ENCODE results near the gene FASTK. TPM values are rescaled to one million over a fixed set of nuclear protein-coding genes. Genes with fewer than 3 reads are reported as not detected.

Gene FASTK
- total and polyA plus RNA-seq, 2 of the 4 experiments (the other 2 are of a cell fraction): 53.8 to 115 TPM

- H3K14ac ChIP-seq (replicated peaks; ENCODE audit: low read depth, low read length): no peak overlapping the region
- no peak overlapping the region for H3K4me2 ChIP-seq (ENCODE audit: low read depth, low read length)
- no peak overlapping the region for H3K56ac ChIP-seq (ENCODE audit: extremely low read depth, insufficient read depth, low read length)
- ChIA-PET CTCF (no interaction called here), POLR2A (ENCODE audit: unreplicated experiment) (no interaction called here)
- no peak overlapping the region for H2AK9ac ChIP-seq (replicated peaks; ENCODE audit: low read depth, low read length, poor library complexity)
- no peak overlapping the region for H4K5ac ChIP-seq (ENCODE audit: low read depth, low read length)
- ATAC-seq (ENCODE audit: low read depth) (no peak), DNase-seq (no peak)
- H4K8ac ChIP-seq (ENCODE audit: low read depth in 2 of 2, low read length in 2 of 2): no peak overlapping the region
- H3K79me1 ChIP-seq (ENCODE audit: low read depth in 1 of 2, low read length in 2 of 2): peaks cover 22 to 52% of the 10 kb centered on the region in 2 experiments
- H3K4ac ChIP-seq (ENCODE audit: low read depth, low read length): no peak overlapping the region
- no peak overlapping the region for H2AK5ac ChIP-seq (ENCODE audit: low read depth, low read length)
- no peak overlapping the region for H2BK120ac ChIP-seq (ENCODE audit: low read depth, low read length)
- intact Hi-C loops (cut with micrococcal nuclease): no loop called here
- no peak overlapping the region for H3K9ac ChIP-seq (ENCODE audit: low read depth, low read length)
- in situ Hi-C loops (cut with MboI; ENCODE audit: low sequenced_read_pairs): no loop called here
- H3K9me1 ChIP-seq (ENCODE audit: insufficient read depth, low read length): peaks cover 8% of the 10 kb centered on the region; the same call in 1 of the 2 replicates
- WGBS, 2 experiments (ENCODE audit: extremely low coverage in 2 of 2, insufficient read length in 1 of 2): 92% methylated on average over 13 of the region's 39 CpGs; no CpG with 5 or more reads in 1 of the 2 experiments
- TF ChIP-seq RAD21 (IDR thresholded peaks at IDR 0.05; ENCODE audit: low read length): no peak
- H3K4me1 ChIP-seq (ENCODE audit: control insufficient read depth, insufficient read depth, low read length): peaks cover 23% of the 10 kb centered on the region
- H3K27me3 ChIP-seq (ENCODE audit: control insufficient read depth, insufficient read depth, low read length): no peaks in the 10 kb centered on the region
- no peak overlapping the region for H2AFZ ChIP-seq (replicated peaks; ENCODE audit: low read length, poor library complexity)
- H2BK20ac ChIP-seq (ENCODE audit: low read depth, low read length): no peak overlapping the region
- H4K20me1 ChIP-seq (ENCODE audit: insufficient read depth, low read length): peaks cover 26% of the 10 kb centered on the region
- H2BK5ac ChIP-seq (ENCODE audit: low read depth, low read length, poor library complexity, severe bottlenecking): no peak overlapping the region
- H4K91ac ChIP-seq (ENCODE audit: insufficient read depth, low read depth, low read length): no peak overlapping the region
- BruUV-seq (replicated peaks): no TSS peak
- H2BK15ac ChIP-seq (ENCODE audit: low read depth, low read length): no peak overlapping the region
- dilution Hi-C loops (cut with HindIII; ENCODE audit: low sequenced_read_pairs, unreplicated experiment): no loop called here
- no peak overlapping the region for H3K23ac ChIP-seq (ENCODE audit: low read depth, low read length)
- H3K18ac ChIP-seq (ENCODE audit: low read depth, low read length): no peak overlapping the region
- no peak overlapping the region for H3K4me3 ChIP-seq (ENCODE audit: insufficient read depth, low read depth, low read length)
- H3K27ac ChIP-seq (ENCODE audit: insufficient read depth, low read length): no peak overlapping the region
- H3K36me3 ChIP-seq (ENCODE audit: control insufficient read depth, insufficient read depth, low read length): peaks cover 65% of the 10 kb centered on the region
- no peaks in the 10 kb centered on the region for H3K9me3 ChIP-seq (ENCODE audit: control insufficient read depth, insufficient read depth, low read length)
Measured at GRCh38 chr7:151066273-151066974, 14.2 kb downstream of the FASTK start.
